Activated CD4-positive, alpha-beta T cell treated with anti-CD3 and anti-CD28 coated beads for 48 hours (primary cell): Measurements from ENCODE around the gene CLSTN3.
"Not testable (repeated sequence)": the region's sequence is repeated elsewhere in the genome, so short reads cannot be mapped to it uniquely, and the experiment has no call there.

ENCODE experiments used
- DNase-seq: peaks from one replicate; pipeline ENCODE4 v3.0.0-alpha.2; 2020

The CLSTN3 gene

GRCh38 chr12:7106082-7106481 lies 24.1 kb upstream of the CLSTN3 start:
- no peak for DNase-seq

GRCh38 chr12:7107181-7107580 lies 23.0 kb upstream of the CLSTN3 start:
- not testable (repeated sequence) for DNase-seq

- no peak for DNase-seq
Measured at GRCh38 chr12:7107636-7108002, 22.6 kb upstream of the CLSTN3 start.

GRCh38 chr12:7108003-7108795 lies 22.0 kb upstream of the CLSTN3 start:
- peak; percentile 86 for DNase-seq

GRCh38 chr12:7108796-7109571 lies 21.2 kb upstream of the CLSTN3 start, which contains the start of gene C1RL:
Gene C1RL (minus strand): TSS chr12:7109214. CDS start chr12:7109180, 34 bp downstream.
- peak; percentile 90 for DNase-seq

- no peak for DNase-seq
Measured at GRCh38 chr12:7109572-7109920, 20.6 kb upstream of the CLSTN3 start.

- DNase-seq: no peak
Measured at GRCh38 chr12:7110661-7111060, 19.5 kb upstream of the CLSTN3 start.

- no peak for DNase-seq
Measured at GRCh38 chr12:7112041-7112440, 18.1 kb upstream of the CLSTN3 start.

- DNase-seq: peak; percentile 42
Measured at GRCh38 chr12:7113389-7113871, 16.7 kb upstream of the CLSTN3 start.

GRCh38 chr12:7114008-7114407 lies 16.2 kb upstream of the CLSTN3 start:
- DNase-seq: no peak

GRCh38 chr12:7114851-7115250 lies 15.3 kb upstream of the CLSTN3 start:
- DNase-seq: no peak

- no peak for DNase-seq
Measured at GRCh38 chr12:7116196-7116595, 14.0 kb upstream of the CLSTN3 start.

GRCh38 chr12:7116916-7117315 lies 13.3 kb upstream of the CLSTN3 start:
- no peak for DNase-seq

GRCh38 chr12:7117670-7118069 lies 12.5 kb upstream of the CLSTN3 start:
- no peak for DNase-seq

- no peak for DNase-seq
Measured at GRCh38 chr12:7118881-7119280, 11.3 kb upstream of the CLSTN3 start.

GRCh38 chr12:7120166-7120565 lies 10.0 kb upstream of the CLSTN3 start:
- DNase-seq: no peak

- DNase-seq: no peak
Measured at GRCh38 chr12:7121324-7121723, 8.8 kb upstream of the CLSTN3 start.

- DNase-seq: no peak
Measured at GRCh38 chr12:7122811-7123769, 7.1 kb upstream of the CLSTN3 start.

- no peak for DNase-seq
Measured at GRCh38 chr12:7123806-7124522, 6.2 kb upstream of the CLSTN3 start.

- DNase-seq: no peak
Measured at GRCh38 chr12:7125632-7126227, 4.4 kb upstream of the CLSTN3 start.

GRCh38 chr12:7127916-7128626 lies 2.1 kb upstream of the CLSTN3 start:
- no peak for DNase-seq
